Endometrium (tissue), 2 donors: Measurements from ENCODE around the gene SSTR1.

Experiments
- FAIRE-seq: peaks from 2 replicates; lab custom pipeline; 2012; peaks lifted over from hg19 to GRCh38; lab: Jason Lieb, UNC
- donor health status: control.
- donor health status: control.

SSTR1 gene

DNA sequence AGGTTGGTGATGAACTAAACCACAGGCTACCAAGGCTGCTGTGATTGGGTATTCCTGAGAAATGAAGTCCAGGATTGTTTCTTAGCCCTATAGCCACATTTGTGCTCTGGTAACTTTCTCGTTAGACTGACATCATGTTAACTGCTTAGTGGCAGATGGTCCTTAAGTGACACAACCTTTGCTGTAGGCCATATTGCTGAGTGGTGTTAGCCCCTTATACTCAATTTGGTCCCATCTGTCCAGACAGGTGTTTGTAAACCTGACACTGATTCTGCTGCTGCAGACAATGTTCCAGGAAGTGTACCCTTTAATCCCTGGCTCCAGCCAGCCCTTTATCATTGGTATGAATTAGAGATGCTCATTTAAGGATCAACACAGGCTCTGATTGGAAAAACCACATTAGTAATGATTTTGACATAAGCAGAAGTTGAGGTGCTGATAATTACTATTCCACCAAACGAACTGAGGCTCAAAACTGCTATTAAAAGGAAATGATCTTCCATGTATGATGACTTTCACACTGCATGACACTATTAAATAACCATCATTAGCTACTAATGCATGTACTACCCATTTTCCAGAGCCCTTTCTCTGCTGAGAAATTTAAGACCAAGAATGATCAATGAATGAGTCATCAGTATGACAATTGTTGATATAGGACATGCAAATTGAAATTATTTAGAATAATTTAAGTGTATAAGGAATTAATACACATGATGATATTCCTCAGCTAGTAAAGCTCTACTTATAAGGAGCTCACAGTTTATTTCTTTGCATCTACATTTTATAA lies 3.6 kb upstream of the SSTR1 start:
- no peak for FAIRE-seq

GRCh38 chr14:38204719-38205115 lies 3.0 kb upstream of the SSTR1 start:
- FAIRE-seq: no peak

GRCh38 chr14:38205119-38205813 lies 2.4 kb upstream of the SSTR1 start:
- FAIRE-seq: no peak

DNA sequence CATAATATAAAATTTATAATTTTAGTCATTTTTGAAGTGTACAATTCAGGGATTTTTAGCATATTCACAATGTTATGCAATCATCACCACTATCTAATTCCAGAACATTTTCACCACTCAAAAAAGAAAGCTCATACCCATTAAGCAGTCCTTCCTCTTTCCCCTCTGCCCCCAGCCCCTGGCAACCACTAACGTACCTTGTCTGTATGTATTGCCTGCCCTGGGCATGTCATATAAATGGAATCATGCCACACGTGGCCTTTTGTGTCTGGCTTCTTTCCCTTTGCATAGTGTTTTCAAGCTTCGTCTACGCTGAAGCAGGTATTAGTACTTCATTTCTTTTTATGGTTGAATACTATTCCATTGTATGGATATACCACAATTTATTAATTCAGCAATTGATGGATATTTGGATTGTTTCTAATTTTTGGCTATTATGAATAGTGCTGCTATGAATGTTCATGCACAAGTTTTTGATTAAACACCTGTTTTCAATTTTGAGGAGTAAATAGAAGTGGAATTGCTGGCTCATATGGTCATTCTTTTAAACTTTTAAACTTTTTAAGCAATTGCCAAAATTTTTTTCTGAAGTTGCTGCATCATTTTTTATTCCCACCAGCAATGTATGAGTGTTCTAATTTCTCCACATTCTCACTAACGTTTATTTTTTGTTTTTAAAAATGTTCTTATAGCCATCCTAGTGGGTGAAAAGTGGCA lies 1.6 kb upstream of the SSTR1 start:
- no peak for FAIRE-seq

- FAIRE-seq: no peak
Observed at GRCh38 chr14:38206689-38207376, 871 bp upstream of the SSTR1 start.

- no peak for FAIRE-seq
Observed at GRCh38 chr14:38207377-38207735, 348 bp upstream of the SSTR1 start.

- no peak for FAIRE-seq
Observed at GRCh38 chr14:38208618-38209562, 1.2 kb downstream of the SSTR1 start.

DNA sequence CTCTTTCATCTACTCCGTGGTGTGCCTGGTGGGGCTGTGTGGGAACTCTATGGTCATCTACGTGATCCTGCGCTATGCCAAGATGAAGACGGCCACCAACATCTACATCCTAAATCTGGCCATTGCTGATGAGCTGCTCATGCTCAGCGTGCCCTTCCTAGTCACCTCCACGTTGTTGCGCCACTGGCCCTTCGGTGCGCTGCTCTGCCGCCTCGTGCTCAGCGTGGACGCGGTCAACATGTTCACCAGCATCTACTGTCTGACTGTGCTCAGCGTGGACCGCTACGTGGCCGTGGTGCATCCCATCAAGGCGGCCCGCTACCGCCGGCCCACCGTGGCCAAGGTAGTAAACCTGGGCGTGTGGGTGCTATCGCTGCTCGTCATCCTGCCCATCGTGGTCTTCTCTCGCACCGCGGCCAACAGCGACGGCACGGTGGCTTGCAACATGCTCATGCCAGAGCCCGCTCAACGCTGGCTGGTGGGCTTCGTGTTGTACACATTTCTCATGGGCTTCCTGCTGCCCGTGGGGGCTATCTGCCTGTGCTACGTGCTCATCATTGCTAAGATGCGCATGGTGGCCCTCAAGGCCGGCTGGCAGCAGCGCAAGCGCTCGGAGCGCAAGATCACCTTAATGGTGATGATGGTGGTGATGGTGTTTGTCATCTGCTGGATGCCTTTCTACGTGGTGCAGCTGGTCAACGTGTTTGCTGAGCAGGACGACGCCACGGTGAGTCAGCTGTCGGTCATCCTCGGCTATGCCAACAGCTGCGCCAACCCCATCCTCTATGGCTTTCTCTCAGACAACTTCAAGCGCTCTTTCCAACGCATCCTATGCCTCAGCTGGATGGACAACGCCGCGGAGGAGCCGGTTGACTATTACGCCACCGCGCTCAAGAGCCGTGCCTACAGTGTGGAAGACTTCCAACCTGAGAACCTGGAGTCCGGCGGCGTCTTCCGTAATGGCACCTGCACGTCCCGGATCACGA lies 2.2 kb downstream of the SSTR1 start:
- no peak for FAIRE-seq

DNA sequence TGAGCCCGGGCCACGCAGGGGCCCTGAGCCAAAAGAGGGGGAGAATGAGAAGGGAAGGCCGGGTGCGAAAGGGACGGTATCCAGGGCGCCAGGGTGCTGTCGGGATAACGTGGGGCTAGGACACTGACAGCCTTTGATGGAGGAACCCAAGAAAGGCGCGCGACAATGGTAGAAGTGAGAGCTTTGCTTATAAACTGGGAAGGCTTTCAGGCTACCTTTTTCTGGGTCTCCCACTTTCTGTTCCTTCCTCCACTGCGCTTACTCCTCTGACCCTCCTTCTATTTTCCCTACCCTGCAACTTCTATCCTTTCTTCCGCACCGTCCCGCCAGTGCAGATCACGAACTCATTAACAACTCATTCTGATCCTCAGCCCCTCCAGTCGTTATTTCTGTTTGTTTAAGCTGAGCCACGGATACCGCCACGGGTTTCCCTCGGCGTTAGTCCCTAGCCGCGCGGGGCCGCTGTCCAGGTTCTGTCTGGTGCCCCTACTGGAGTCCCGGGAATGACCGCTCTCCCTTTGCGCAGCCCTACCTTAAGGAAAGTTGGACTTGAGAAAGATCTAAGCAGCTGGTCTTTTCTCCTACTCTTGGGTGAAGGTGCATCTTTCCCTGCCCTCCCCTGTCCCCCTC lies 3.0 kb downstream of the SSTR1 start:
- no peak for FAIRE-seq

GRCh38 chr14:38211255-38211735 lies 3.6 kb downstream of the SSTR1 start:
- no peak for FAIRE-seq

GRCh38 chr14:38212111-38212510 lies 4.4 kb downstream of the SSTR1 start:
- FAIRE-seq: no peak

- no peak for FAIRE-seq
Observed at GRCh38 chr14:38213001-38213400, 5.3 kb downstream of the SSTR1 start.

DNA sequence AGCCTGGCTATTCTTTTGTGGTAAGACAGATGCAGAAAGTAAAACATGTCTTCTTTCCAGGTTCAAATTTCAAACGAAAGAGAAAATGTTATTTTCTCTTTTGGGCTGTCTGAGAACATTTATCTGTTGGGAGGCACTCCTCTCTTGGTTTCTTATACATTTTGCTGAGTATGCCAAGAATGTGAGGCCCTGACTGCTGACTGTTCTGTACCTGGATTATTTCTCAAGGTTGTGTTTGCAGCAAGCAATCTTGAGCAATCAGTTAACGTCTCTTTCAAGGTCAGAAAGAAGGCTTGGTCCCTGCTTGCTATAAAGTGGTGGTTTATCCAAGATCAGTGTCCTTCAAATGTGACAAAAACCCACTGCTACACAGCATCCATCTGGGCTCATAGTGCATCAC lies 9.8 kb downstream of the SSTR1 start:
- no peak for FAIRE-seq

GRCh38 chr14:38221077-38221476 lies 13.4 kb downstream of the SSTR1 start:
- FAIRE-seq: no peak

DNA sequence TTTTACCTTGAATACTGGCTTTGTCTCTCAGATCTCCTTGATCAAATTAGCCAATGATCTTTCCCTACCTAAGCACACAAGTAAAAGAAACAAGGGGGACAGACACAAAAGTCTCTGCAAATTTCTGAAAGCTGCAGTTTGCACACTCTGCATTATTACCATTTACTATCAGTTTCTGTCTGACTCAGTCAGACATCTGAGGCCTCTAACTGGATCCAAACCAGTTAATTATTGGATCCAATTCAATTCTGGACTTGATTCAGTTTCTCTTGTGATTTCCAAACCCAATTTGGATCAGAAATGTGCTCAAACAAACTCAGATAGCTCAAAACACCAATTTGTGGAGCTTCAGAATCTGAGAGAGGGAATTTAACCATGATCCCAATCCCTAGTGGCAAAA lies 16.6 kb downstream of the SSTR1 start:
- no peak for FAIRE-seq

DNA sequence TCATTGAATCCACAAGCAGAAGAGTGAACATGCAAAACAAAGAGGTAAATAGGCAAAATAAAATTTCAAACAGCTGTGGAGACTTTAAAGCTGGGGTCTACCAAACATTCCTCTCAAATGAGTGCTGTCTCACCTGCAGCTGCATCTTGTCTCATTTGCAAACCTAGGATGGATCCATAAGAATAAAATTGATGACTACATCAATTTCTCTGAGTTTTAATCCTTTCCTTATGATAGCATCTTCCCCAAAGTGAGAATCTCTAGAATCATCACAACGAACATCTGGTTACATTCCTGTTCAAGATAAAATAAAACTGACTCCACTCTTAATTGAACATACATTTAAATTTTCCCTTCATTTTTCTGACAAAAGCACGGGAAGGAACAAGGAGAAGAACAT lies 18.2 kb downstream of the SSTR1 start:
- FAIRE-seq: no peak

- no peak for FAIRE-seq
Observed at GRCh38 chr14:38226366-38226765, 18.7 kb downstream of the SSTR1 start.

- FAIRE-seq: no peak
Observed at GRCh38 chr14:38233218-38233617, 25.5 kb downstream of the SSTR1 start.

GRCh38 chr14:38238332-38238731 lies 30.6 kb downstream of the SSTR1 start:
- FAIRE-seq: no peak

GRCh38 chr14:38238878-38239277 lies 31.2 kb downstream of the SSTR1 start:
- no peak for FAIRE-seq
